Astrocyte (in vitro differentiated cells and primary cell): ENCODE results near the gene TSNAXIP1. TPM values are rescaled to one million over a fixed set of nuclear protein-coding genes. Genes with fewer than 3 reads are reported as not detected.
A peak's percentile ranks its signal among the peaks of the same experiment; 100 is the strongest.

Experiments used
- DNase-seq: peaks from one replicate; pipeline ENCODE4 v3.0.0-alpha.2; 2010; ENCODE audit warnings: low read depth
- FAIRE-seq: peaks from 2 replicates; lab custom pipeline; 2011; peaks lifted over from hg19 to GRCh38; lab: Jason Lieb, UNC
- H2AFZ ChIP-seq: 2 replicates; pipeline ENCODE4 v1.6.0; 2012; ENCODE audit warnings: low read depth, low read length, inconsistent platforms
- H3K27ac ChIP-seq: 2 replicates; pipeline ENCODE4 v1.5.1; 2011; ENCODE audit warnings: low read depth, low read length, inconsistent platforms
- H3K27me3 ChIP-seq: 2 replicates; pipeline ENCODE4 v1.6.0; 2011; ENCODE audit warnings: low read length, inconsistent platforms; ENCODE audit not compliant: insufficient read depth
- H3K36me3 ChIP-seq: 2 replicates; pipeline ENCODE4 v1.5.1; 2011; ENCODE audit warnings: low read length, inconsistent platforms; ENCODE audit not compliant: insufficient read depth
- H3K4me1 ChIP-seq: 2 replicates; pipeline ENCODE4 v1.5.1; 2011; ENCODE audit warnings: low read length, inconsistent platforms; ENCODE audit not compliant: insufficient read depth
- H3K4me2 ChIP-seq: 2 replicates; pipeline ENCODE4 v1.6.0; 2012; ENCODE audit warnings: low read length, inconsistent platforms
- H3K4me3 ChIP-seq: 2 replicates; pipeline ENCODE4 v1.5.1; 2011; ENCODE audit warnings: low read depth, mild to moderate bottlenecking, low read length, inconsistent platforms; ENCODE audit not compliant: insufficient read depth
- H3K79me2 ChIP-seq: 2 replicates; pipeline ENCODE4 v1.6.0; 2012; ENCODE audit warnings: mild to moderate bottlenecking, low read length, inconsistent platforms; ENCODE audit not compliant: insufficient read depth
- H3K9ac ChIP-seq: 2 replicates; pipeline ENCODE4 v1.6.0; 2012; ENCODE audit warnings: mild to moderate bottlenecking, low read length, inconsistent platforms
- H3K9me3 ChIP-seq: 2 replicates; pipeline ENCODE4 v1.5.1; 2012; ENCODE audit warnings: low read depth, mild to moderate bottlenecking, low read length, inconsistent platforms; ENCODE audit not compliant: insufficient read depth
- H4K20me1 ChIP-seq: 2 replicates; pipeline ENCODE4 v1.6.0; 2012; ENCODE audit warnings: low read length, inconsistent platforms; ENCODE audit not compliant: insufficient read depth
- H3K27ac Mint-ChIP-seq: one replicate; pipeline ENCODE4 v1.8.0; 2021; ENCODE audit warnings: mild to moderate bottlenecking, mixed read lengths; ENCODE audit not compliant: unreplicated experiment
- H3K27me3 Mint-ChIP-seq: one replicate; pipeline ENCODE4 v1.8.0; 2021; ENCODE audit warnings: low read depth, mixed read lengths; ENCODE audit not compliant: unreplicated experiment
- H3K36me3 Mint-ChIP-seq: one replicate; pipeline ENCODE4 v1.8.0; 2021; ENCODE audit warnings: low read depth, mixed read lengths; ENCODE audit not compliant: unreplicated experiment
- H3K4me1 Mint-ChIP-seq: one replicate; pipeline ENCODE4 v1.8.0; 2021; ENCODE audit warnings: low read depth, mixed read lengths; ENCODE audit not compliant: unreplicated experiment
- H3K4me3 Mint-ChIP-seq: one replicate; pipeline ENCODE4 v1.8.0; 2021; ENCODE audit warnings: mild to moderate bottlenecking, moderate library complexity, mixed read lengths; ENCODE audit not compliant: unreplicated experiment
- H3K9me3 Mint-ChIP-seq: one replicate; pipeline ENCODE4 v1.8.0; 2021; ENCODE audit warnings: mild to moderate bottlenecking, mixed read lengths; ENCODE audit not compliant: unreplicated experiment
- EZH2 ChIP-seq: IDR thresholded peaks from 2 replicates; pipeline ENCODE4 v1.6.1; 2012; ENCODE audit warnings: mild to moderate bottlenecking, low read length, inconsistent platforms; ENCODE audit not compliant: insufficient read depth
- total RNA-seq: library from RNA; stranded (reverse); gene quantifications from 2 replicates; pipeline ENCODE4 v1.2.1, GENCODE V29; 2021
- TF ChIP-seq, protein P1 (sequence below): IDR thresholded peaks from 2 replicates; pipeline ENCODE4 v1.5.1; 2011; ENCODE audit warnings: low read depth, mild to moderate bottlenecking, inconsistent platforms, low read length, moderate library complexity; ENCODE audit not compliant: insufficient read depth

The TSNAXIP1 gene
- total RNA-seq, 1 donor from 2014 or later: 1.5 TPM

DNA sequence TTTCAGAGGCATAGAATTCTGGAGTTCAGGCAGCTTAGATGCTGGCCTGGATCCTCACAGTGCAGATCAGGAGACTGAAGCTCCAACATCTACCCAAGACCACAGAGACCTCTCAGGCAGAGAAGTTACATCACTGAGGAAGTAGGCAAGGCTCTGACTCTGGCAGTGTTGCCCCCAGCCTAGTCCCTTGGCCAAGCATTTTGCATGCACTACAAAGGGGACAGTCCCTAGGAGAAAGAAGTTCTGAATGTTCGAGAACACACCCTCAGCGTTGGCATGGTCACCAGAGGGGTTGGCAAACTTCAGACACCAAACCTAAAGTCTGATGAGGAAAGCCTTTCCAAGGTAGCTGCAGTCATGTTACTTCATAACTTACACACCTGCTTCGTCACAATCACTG is 2.8 kb upstream of the TSNAXIP1 start:
- H3K27me3 ChIP-seq: no peaks in the 10 kb centered on the region
- Mint-ChIP-seq H3K9me3 (no peaks in the 10 kb centered on the region), H3K4me3 (no peak overlapping the region), H3K36me3 (peaks cover 25% of the 10 kb centered on the region), H3K27me3 (no peaks in the 10 kb centered on the region), H3K27ac (no peak overlapping the region), H3K4me1 (peaks cover 19% of the 10 kb centered on the region)
- H3K36me3 ChIP-seq: peaks cover 7% of the 10 kb centered on the region
- no peak overlapping the region for H3K4me2 ChIP-seq
- peaks cover 64% of the 10 kb centered on the region for H3K79me2 ChIP-seq
- no peak overlapping the region for H3K4me3 ChIP-seq
- H4K20me1 ChIP-seq: peaks cover 51% of the 10 kb centered on the region
- H3K4me1 ChIP-seq: peaks cover 8% of the 10 kb centered on the region
- no peak for TF ChIP-seq EZH2
- TF ChIP-seq, protein P1, sequence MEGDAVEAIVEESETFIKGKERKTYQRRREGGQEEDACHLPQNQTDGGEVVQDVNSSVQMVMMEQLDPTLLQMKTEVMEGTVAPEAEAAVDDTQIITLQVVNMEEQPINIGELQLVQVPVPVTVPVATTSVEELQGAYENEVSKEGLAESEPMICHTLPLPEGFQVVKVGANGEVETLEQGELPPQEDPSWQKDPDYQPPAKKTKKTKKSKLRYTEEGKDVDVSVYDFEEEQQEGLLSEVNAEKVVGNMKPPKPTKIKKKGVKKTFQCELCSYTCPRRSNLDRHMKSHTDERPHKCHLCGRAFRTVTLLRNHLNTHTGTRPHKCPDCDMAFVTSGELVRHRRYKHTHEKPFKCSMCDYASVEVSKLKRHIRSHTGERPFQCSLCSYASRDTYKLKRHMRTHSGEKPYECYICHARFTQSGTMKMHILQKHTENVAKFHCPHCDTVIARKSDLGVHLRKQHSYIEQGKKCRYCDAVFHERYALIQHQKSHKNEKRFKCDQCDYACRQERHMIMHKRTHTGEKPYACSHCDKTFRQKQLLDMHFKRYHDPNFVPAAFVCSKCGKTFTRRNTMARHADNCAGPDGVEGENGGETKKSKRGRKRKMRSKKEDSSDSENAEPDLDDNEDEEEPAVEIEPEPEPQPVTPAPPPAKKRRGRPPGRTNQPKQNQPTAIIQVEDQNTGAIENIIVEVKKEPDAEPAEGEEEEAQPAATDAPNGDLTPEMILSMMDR: no peak
- H3K9me3 ChIP-seq: no peaks in the 10 kb centered on the region
- FAIRE-seq (no peak), DNase-seq (no peak)
- no peak overlapping the region for H3K9ac ChIP-seq
- H3K27ac ChIP-seq: no peak overlapping the region
- H2AFZ ChIP-seq: no peak overlapping the region

DNA sequence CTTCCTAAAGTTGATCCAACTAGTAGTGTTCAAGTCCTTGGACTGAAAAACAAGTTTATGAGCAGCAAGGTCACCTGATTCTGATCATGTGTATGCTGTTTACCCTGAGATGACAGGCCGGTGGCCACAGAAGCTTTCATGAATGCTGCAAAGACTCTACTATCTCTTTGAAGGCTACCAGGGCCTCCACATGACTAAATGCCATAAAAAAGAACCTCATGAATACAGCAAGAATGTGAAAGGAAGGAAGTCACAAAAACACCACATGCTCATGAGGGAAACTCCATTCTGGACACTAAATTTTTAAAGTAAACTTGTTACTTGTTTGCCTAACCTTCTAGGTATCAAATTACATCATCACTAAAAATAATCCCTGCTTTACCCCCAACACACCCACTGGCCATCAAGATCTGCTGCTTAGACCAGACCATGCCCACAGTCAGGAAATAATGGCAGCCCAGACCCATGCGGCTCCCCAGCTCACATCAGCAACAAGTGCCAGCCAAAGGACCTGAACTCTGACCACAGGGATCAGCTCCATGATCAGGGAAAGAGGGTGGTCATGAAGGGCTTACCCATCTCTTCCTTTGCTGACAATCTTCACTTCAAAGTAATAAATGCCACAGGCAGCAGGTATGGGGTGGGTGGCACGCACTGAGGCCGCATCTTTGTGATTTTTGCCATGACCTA is 1.7 kb upstream of the TSNAXIP1 start:
- Histone ChIP-seq H3K4me2 (peak overlapping the region; percentile 97), H4K20me1 (peaks cover 44% of the 10 kb centered on the region), H3K9ac (peak overlapping the region; percentile 93), H3K79me2 (peaks cover 59% of the 10 kb centered on the region), H2AFZ (no peak overlapping the region), H3K4me3 (peak overlapping the region; percentile 97), H3K36me3 (peaks cover 7% of the 10 kb centered on the region), H3K27ac (no peak overlapping the region), H3K9me3 (no peaks in the 10 kb centered on the region), H3K27me3 (no peaks in the 10 kb centered on the region), H3K4me1 (peaks cover 8% of the 10 kb centered on the region)
- no peak for DNase-seq
- no peaks in the 10 kb centered on the region for H3K9me3 Mint-ChIP-seq
- peaks cover 19% of the 10 kb centered on the region for H3K4me1 Mint-ChIP-seq
- peaks cover 22% of the 10 kb centered on the region for H3K36me3 Mint-ChIP-seq
- no peak for TF ChIP-seq EZH2
- TF ChIP-seq, protein P1: no peak
- FAIRE-seq: no peak
- H3K27me3 Mint-ChIP-seq: no peaks in the 10 kb centered on the region
- no peak overlapping the region for H3K27ac Mint-ChIP-seq
- H3K4me3 Mint-ChIP-seq: peak overlapping the region; percentile 95

DNA sequence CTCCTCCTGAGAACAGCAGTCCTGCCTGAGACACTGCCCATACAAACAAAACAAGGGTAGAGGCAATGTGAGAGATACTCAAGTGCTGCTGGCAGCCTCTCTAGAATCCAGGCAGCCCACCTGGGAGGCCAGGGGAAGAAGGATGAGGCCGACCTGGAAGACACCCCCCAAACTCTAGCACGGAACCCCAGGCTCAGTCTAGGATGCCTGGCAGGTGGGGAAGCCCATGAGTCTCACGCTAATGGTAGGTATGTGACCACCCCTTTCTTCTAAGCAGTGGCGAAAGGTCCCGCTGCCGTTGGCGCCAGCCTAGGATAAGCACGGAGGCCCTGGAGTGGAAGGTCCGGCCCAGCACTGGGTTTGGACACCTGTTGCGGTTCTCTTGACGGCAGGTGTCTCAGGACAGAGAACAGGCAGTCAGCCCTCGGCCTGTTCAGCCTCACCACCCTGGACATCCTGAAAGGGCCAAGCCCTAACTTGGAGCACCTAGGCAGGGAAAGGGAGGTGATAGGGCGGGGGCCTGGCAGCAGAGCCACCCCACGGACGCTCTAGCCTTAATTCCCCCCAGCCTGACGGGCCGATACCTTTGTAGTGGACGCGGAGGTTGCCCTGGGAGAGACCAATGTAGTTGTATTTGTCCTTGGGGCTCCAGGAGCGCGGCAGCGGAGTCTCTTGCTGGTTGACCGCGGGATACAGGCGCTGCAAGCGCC is 816 bp upstream of the TSNAXIP1 start:
- peak overlapping the region; percentile 95 for H3K4me3 Mint-ChIP-seq
- H3K36me3 Mint-ChIP-seq: peaks cover 14% of the 10 kb centered on the region
- no peaks in the 10 kb centered on the region for H3K9me3 Mint-ChIP-seq
- peak overlapping the region; percentile 97 for H3K4me2 ChIP-seq
- H3K9me3 ChIP-seq: no peaks in the 10 kb centered on the region
- H3K4me1 Mint-ChIP-seq: peaks cover 12% of the 10 kb centered on the region
- FAIRE-seq (no peak), DNase-seq (no peak)
- peaks cover 36% of the 10 kb centered on the region for H4K20me1 ChIP-seq
- H2AFZ ChIP-seq: peak overlapping the region; percentile 80
- H3K36me3 ChIP-seq: peaks cover 7% of the 10 kb centered on the region
- H3K27ac ChIP-seq: peak overlapping the region; percentile 73
- TF ChIP-seq, protein P1: no peak
- TF ChIP-seq EZH2: no peak
- peak overlapping the region; percentile 97 for H3K4me3 ChIP-seq
- H3K27me3 Mint-ChIP-seq: no peaks in the 10 kb centered on the region
- peak overlapping the region; percentile 93 for H3K9ac ChIP-seq
- H3K27ac Mint-ChIP-seq: no peak overlapping the region
- peaks cover 8% of the 10 kb centered on the region for H3K4me1 ChIP-seq
- H3K79me2 ChIP-seq: peaks cover 50% of the 10 kb centered on the region
- H3K27me3 ChIP-seq: no peaks in the 10 kb centered on the region
